H1 (cell line): ENCODE measurements around the gene GTSE1.

ENCODE experiments used
- BCL11A ChIP-seq, 2 experiments: IDR thresholded peaks; one replicate each; pipeline ENCODE4 v1.6.1; 2011; ENCODE audit warnings: low read depth in 2 of 2, low read length in 2 of 2, mild to moderate bottlenecking in 2 of 2
- POLR2A ChIP-seq, 2 experiments: IDR thresholded peaks; 1 replicate in 1 of 2; 2 replicates in 1 of 2; pipeline ENCODE4 v1.6.1; 2011; ENCODE audit warnings: low read depth in 2 of 2, low read length in 2 of 2, mild to moderate bottlenecking in 2 of 2; ENCODE audit errors: control extremely low read depth in 1 of 2
- YY1 ChIP-seq: IDR thresholded peaks from 2 replicates; pipeline ENCODE4 v1.6.1; 2011; ENCODE audit warnings: low read depth, mild to moderate bottlenecking, low read length

- no peak for TF ChIP-seq YY1
- no peak for TF ChIP-seq POLR2A (IDR thresholded peaks at IDR 0.05; ENCODE audit: control extremely low read depth in 1 of 2, low read depth in 2 of 2, low read length in 2 of 2)
- no peak for TF ChIP-seq BCL11A (IDR thresholded peaks at IDR 0.05; ENCODE audit: low read depth in 2 of 2, low read length in 2 of 2)
Measured at GRCh38 chr22:46346680-46347405, 50.2 kb downstream of the GTSE1 start.
